ENCODE measurements around the gene GGT6.

GGT6 gene

GRCh38 chr17:4549781-4550533 lies 10.4 kb downstream of the GGT6 start:
- H3K27ac ChIP-seq (ENCODE audit: low read depth, low read length) = no peak overlapping the region
- H3K4me1 ChIP-seq (ENCODE audit: insufficient read depth, low read length) = peaks cover 5% of the 10 kb centered on the region; the same call in 1 of the 2 replicates
- H3K9me3 ChIP-seq (ENCODE audit: insufficient read depth, low read depth, low read length) = no peaks in the 10 kb centered on the region
- 94% methylated on average over 25 of the region's 25 CpGs for WGBS
- no peak overlapping the region for H3K4me3 ChIP-seq (ENCODE audit: low read length)
- H3K9ac ChIP-seq (ENCODE audit: low read depth, low read length) = no peak overlapping the region
- no peaks in the 10 kb centered on the region for H3K27me3 ChIP-seq (ENCODE audit: insufficient read depth, low read length)
- peaks cover 91% of the 10 kb centered on the region for H3K36me3 ChIP-seq (ENCODE audit: insufficient read depth, low read length)

GRCh38 chr17:4548721-4549531 lies 11.5 kb downstream of the GGT6 start:
- no peaks in the 10 kb centered on the region for H3K27me3 ChIP-seq (ENCODE audit: insufficient read depth, low read length)
- peaks cover 93% of the 10 kb centered on the region for H3K36me3 ChIP-seq (ENCODE audit: insufficient read depth, low read length)
- 92% methylated on average over 24 of the region's 24 CpGs for WGBS
- no peak overlapping the region for H3K27ac ChIP-seq (ENCODE audit: low read depth, low read length)
- H3K4me1 ChIP-seq (ENCODE audit: insufficient read depth, low read length) = 0 out of 2 replicates have a peak, but pooled peaks cover 1% of the 10 kb centered on the region
- H3K9me3 ChIP-seq (ENCODE audit: insufficient read depth, low read depth, low read length) = no peaks in the 10 kb centered on the region
- H3K4me3 ChIP-seq (ENCODE audit: low read length) = no peak overlapping the region
- H3K9ac ChIP-seq (ENCODE audit: low read depth, low read length) = no peak overlapping the region

- no peak overlapping the region; the same call in 1 of the 2 replicates for H3K9ac ChIP-seq (ENCODE audit: low read depth, low read length)
- H3K27ac ChIP-seq (ENCODE audit: low read depth, low read length) = no peak overlapping the region
- H3K27me3 ChIP-seq (ENCODE audit: insufficient read depth, low read length) = no peaks in the 10 kb centered on the region
- H3K4me3 ChIP-seq (ENCODE audit: low read length) = no peak overlapping the region
- H3K9me3 ChIP-seq (ENCODE audit: insufficient read depth, low read depth, low read length) = no peaks in the 10 kb centered on the region
- 96% methylated on average over 18 of the region's 18 CpGs for whole genome bisulfite sequencing
- H3K36me3 ChIP-seq (ENCODE audit: insufficient read depth, low read length) = peaks cover 93% of the 10 kb centered on the region
- H3K4me1 ChIP-seq (ENCODE audit: insufficient read depth, low read length) = no peaks in the 10 kb centered on the region
Observed at GRCh38 chr17:4548061-4548461, 12.3 kb downstream of the GGT6 start.

- Histone ChIP-seq H3K4me1 (ENCODE audit: insufficient read depth, low read length) (no peaks in the 10 kb centered on the region), H3K4me3 (ENCODE audit: low read length) (no peak overlapping the region), H3K9me3 (ENCODE audit: insufficient read depth, low read depth, low read length) (no peaks in the 10 kb centered on the region), H3K27ac (ENCODE audit: low read depth, low read length) (no peak overlapping the region), H3K27me3 (ENCODE audit: insufficient read depth, low read length) (no peaks in the 10 kb centered on the region), H3K9ac (ENCODE audit: low read depth, low read length) (no peak overlapping the region), H3K36me3 (ENCODE audit: insufficient read depth, low read length) (peaks cover 93% of the 10 kb centered on the region)
- 93% methylated on average over 17 of the region's 17 CpGs for WGBS
Observed at GRCh38 chr17:4547118-4547906, 13.1 kb downstream of the GGT6 start.

GRCh38 chr17:4545217-4545951 lies 15.0 kb downstream of the GGT6 start:
- Histone ChIP-seq H3K27me3 (ENCODE audit: insufficient read depth, low read length) (no peaks in the 10 kb centered on the region), H3K9ac (ENCODE audit: low read depth, low read length) (no peak overlapping the region), H3K4me1 (ENCODE audit: insufficient read depth, low read length) (no peaks in the 10 kb centered on the region), H3K9me3 (ENCODE audit: insufficient read depth, low read depth, low read length) (no peaks in the 10 kb centered on the region), H3K36me3 (ENCODE audit: insufficient read depth, low read length) (peaks cover 93% of the 10 kb centered on the region), H3K27ac (ENCODE audit: low read depth, low read length) (no peak overlapping the region), H3K4me3 (ENCODE audit: low read length) (no peak overlapping the region)
- 91% methylated on average over 32 of the region's 32 CpGs for WGBS

- H3K4me3 ChIP-seq (ENCODE audit: low read length) = no peak overlapping the region
- H3K36me3 ChIP-seq (ENCODE audit: insufficient read depth, low read length) = peaks cover 93% of the 10 kb centered on the region
- no peaks in the 10 kb centered on the region for H3K4me1 ChIP-seq (ENCODE audit: insufficient read depth, low read length)
- no peak overlapping the region for H3K9ac ChIP-seq (ENCODE audit: low read depth, low read length)
- no peak overlapping the region for H3K27ac ChIP-seq (ENCODE audit: low read depth, low read length)
- H3K9me3 ChIP-seq (ENCODE audit: insufficient read depth, low read depth, low read length) = no peaks in the 10 kb centered on the region
- no peaks in the 10 kb centered on the region for H3K27me3 ChIP-seq (ENCODE audit: insufficient read depth, low read length)
- WGBS = 92% methylated on average over 16 of the region's 18 CpGs
Observed at GRCh38 chr17:4544951-4545216, 15.5 kb downstream of the GGT6 start.

- Histone ChIP-seq H3K27ac (ENCODE audit: low read depth, low read length) (no peak overlapping the region), H3K27me3 (ENCODE audit: insufficient read depth, low read length) (no peaks in the 10 kb centered on the region), H3K4me1 (ENCODE audit: insufficient read depth, low read length) (no peaks in the 10 kb centered on the region), H3K9ac (ENCODE audit: low read depth, low read length) (no peak overlapping the region), H3K36me3 (ENCODE audit: insufficient read depth, low read length) (peaks cover 93% of the 10 kb centered on the region), H3K4me3 (ENCODE audit: low read length) (no peak overlapping the region), H3K9me3 (ENCODE audit: insufficient read depth, low read depth, low read length) (no peaks in the 10 kb centered on the region)
- 95% methylated on average over 37 of the region's 37 CpGs for WGBS
Observed at GRCh38 chr17:4544135-4544950, 16.0 kb downstream of the GGT6 start.

- 95% methylated on average over 19 of the region's 19 CpGs for WGBS
- Histone ChIP-seq H3K4me3 (ENCODE audit: low read length) (no peak overlapping the region), H3K4me1 (ENCODE audit: insufficient read depth, low read length) (no peaks in the 10 kb centered on the region), H3K9ac (ENCODE audit: low read depth, low read length) (no peak overlapping the region), H3K27ac (ENCODE audit: low read depth, low read length) (no peak overlapping the region), H3K27me3 (ENCODE audit: insufficient read depth, low read length) (no peaks in the 10 kb centered on the region), H3K9me3 (ENCODE audit: insufficient read depth, low read depth, low read length) (no peaks in the 10 kb centered on the region), H3K36me3 (ENCODE audit: insufficient read depth, low read length) (peaks cover 93% of the 10 kb centered on the region)
Observed at GRCh38 chr17:4543557-4544026, 16.8 kb downstream of the GGT6 start.

GRCh38 chr17:4542726-4543191 lies 17.6 kb downstream of the GGT6 start:
- WGBS = 97% methylated on average over 19 of the region's 19 CpGs
- no peaks in the 10 kb centered on the region for H3K27me3 ChIP-seq (ENCODE audit: insufficient read depth, low read length)
- H3K4me3 ChIP-seq (ENCODE audit: low read length) = no peak overlapping the region
- H3K4me1 ChIP-seq (ENCODE audit: insufficient read depth, low read length) = no peaks in the 10 kb centered on the region
- H3K27ac ChIP-seq (ENCODE audit: low read depth, low read length) = no peak overlapping the region
- H3K36me3 ChIP-seq (ENCODE audit: insufficient read depth, low read length) = peaks cover 93% of the 10 kb centered on the region
- no peak overlapping the region for H3K9ac ChIP-seq (ENCODE audit: low read depth, low read length)
- H3K9me3 ChIP-seq (ENCODE audit: insufficient read depth, low read depth, low read length) = no peaks in the 10 kb centered on the region
